ENCODE data around the gene RASSF8. TPM values are rescaled to one million over a fixed set of nuclear protein-coding genes. Genes with fewer than 3 reads are reported as not detected.

Gene RASSF8
- polyA plus RNA-seq, 1 donor (not counting 4 experiments of a cell fraction or from before 2014, with no cell fraction given), result 10.5 TPM

DNA sequence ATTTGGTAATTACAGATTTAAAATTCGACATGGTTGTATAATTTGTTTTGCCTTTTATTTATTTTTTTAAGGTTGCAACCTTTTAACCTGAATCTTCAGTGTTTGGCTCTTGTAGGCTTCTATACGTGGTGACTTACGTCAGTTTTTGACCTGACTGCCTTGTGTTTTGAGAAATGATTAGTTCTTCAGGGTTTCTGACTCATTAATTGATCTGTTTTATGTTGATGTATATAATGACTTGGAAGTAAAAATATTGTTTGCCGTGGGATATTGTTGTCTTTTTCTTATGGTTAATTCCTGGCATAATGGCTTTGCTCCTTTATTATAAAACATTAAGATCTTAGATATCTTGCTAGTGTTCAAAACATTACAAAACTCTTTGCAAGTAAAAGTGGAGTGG, 2.5 kb downstream of the RASSF8 start:
- TF ChIP-seq, protein P1, sequence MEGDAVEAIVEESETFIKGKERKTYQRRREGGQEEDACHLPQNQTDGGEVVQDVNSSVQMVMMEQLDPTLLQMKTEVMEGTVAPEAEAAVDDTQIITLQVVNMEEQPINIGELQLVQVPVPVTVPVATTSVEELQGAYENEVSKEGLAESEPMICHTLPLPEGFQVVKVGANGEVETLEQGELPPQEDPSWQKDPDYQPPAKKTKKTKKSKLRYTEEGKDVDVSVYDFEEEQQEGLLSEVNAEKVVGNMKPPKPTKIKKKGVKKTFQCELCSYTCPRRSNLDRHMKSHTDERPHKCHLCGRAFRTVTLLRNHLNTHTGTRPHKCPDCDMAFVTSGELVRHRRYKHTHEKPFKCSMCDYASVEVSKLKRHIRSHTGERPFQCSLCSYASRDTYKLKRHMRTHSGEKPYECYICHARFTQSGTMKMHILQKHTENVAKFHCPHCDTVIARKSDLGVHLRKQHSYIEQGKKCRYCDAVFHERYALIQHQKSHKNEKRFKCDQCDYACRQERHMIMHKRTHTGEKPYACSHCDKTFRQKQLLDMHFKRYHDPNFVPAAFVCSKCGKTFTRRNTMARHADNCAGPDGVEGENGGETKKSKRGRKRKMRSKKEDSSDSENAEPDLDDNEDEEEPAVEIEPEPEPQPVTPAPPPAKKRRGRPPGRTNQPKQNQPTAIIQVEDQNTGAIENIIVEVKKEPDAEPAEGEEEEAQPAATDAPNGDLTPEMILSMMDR (optimal IDR thresholded peaks at IDR 0.05 in 1 of 3, IDR thresholded peaks at IDR 0.05 in 1 of 3, conservative IDR thresholded peaks at IDR 0.05 in 1 of 3; ENCODE audit: extremely low read depth in 1 of 3, insufficient read depth in 2 of 3, low read length in 3 of 3), result no peak
- TF ChIP-seq EZH2 (IDR thresholded peaks at IDR 0.05; ENCODE audit: low read length), result no peak
- Histone ChIP-seq H3K79me2 (ENCODE audit: control insufficient read depth, insufficient read depth, low read length) (peaks cover 46% of the 10 kb centered on the region), H3K9me3 (ENCODE audit: control insufficient read depth, low read depth, low read length) (no peaks in the 10 kb centered on the region), H3K9ac (ENCODE audit: control insufficient read depth, extremely low read depth, insufficient read depth, low read length) (no peak overlapping the region), H4K20me1 (ENCODE audit: control insufficient read depth, extremely low read depth, insufficient read depth, low read length) (no peaks in the 10 kb centered on the region), H3K4me2 (ENCODE audit: control insufficient read depth, extremely low read depth, insufficient read depth, low read depth, low read length) (no peak overlapping the region), H3K27me3 (ENCODE audit: control insufficient read depth, extremely low read depth, insufficient read depth, low read length) (no peaks in the 10 kb centered on the region), H3K9me1 (ENCODE audit: control insufficient read depth, extremely low read depth, insufficient read depth, low read length) (no peaks in the 10 kb centered on the region), H3K4me1 (ENCODE audit: control insufficient read depth, extremely low read depth, insufficient read depth, low read length) (no peaks in the 10 kb centered on the region), H3K27ac (ENCODE audit: control insufficient read depth, insufficient read depth, low read length) (no peak overlapping the region), H3K4me3 (ENCODE audit: control insufficient read depth in 2 of 3, extremely low read depth in 1 of 3, insufficient read depth in 2 of 3, low read depth in 1 of 3, low read length in 3 of 3) (no peak overlapping the region), H3K36me3 (ENCODE audit: control insufficient read depth in 2 of 2, extremely low read depth in 1 of 2, insufficient read depth in 2 of 2, low read length in 2 of 2) (no peaks in the 10 kb centered on the region), H2AFZ (ENCODE audit: control insufficient read depth, low read length) (no peak overlapping the region)
- FAIRE-seq (no peak), DNase-seq (ENCODE audit: low read depth, low spot score) (no peak)
- dilution Hi-C loops (cut with MboI; ENCODE audit: extremely low pct_ligation_motif_present, low sequenced_read_pairs), result no loop called here

GRCh38 chr12:25962932-25963525, 4.5 kb downstream of the RASSF8 start:
- Histone ChIP-seq H3K9me1 (ENCODE audit: control insufficient read depth, extremely low read depth, insufficient read depth, low read length) (no peaks in the 10 kb centered on the region), H3K27me3 (ENCODE audit: control insufficient read depth, extremely low read depth, insufficient read depth, low read length) (no peaks in the 10 kb centered on the region), H3K4me2 (ENCODE audit: control insufficient read depth, extremely low read depth, insufficient read depth, low read depth, low read length) (no peak overlapping the region), H3K9ac (ENCODE audit: control insufficient read depth, extremely low read depth, insufficient read depth, low read length) (no peak overlapping the region), H3K4me3 (ENCODE audit: control insufficient read depth in 2 of 3, extremely low read depth in 1 of 3, insufficient read depth in 2 of 3, low read depth in 1 of 3, low read length in 3 of 3) (no peak overlapping the region), H2AFZ (ENCODE audit: control insufficient read depth, low read length) (no peak overlapping the region), H4K20me1 (ENCODE audit: control insufficient read depth, extremely low read depth, insufficient read depth, low read length) (no peaks in the 10 kb centered on the region), H3K4me1 (ENCODE audit: control insufficient read depth, extremely low read depth, insufficient read depth, low read length) (no peaks in the 10 kb centered on the region), H3K36me3 (ENCODE audit: control insufficient read depth in 2 of 2, extremely low read depth in 1 of 2, insufficient read depth in 2 of 2, low read length in 2 of 2) (no peaks in the 10 kb centered on the region), H3K9me3 (ENCODE audit: control insufficient read depth, low read depth, low read length) (no peaks in the 10 kb centered on the region), H3K79me2 (ENCODE audit: control insufficient read depth, insufficient read depth, low read length) (peaks cover 54% of the 10 kb centered on the region), H3K27ac (ENCODE audit: control insufficient read depth, insufficient read depth, low read length) (no peak overlapping the region)
- dilution Hi-C loops (cut with MboI; ENCODE audit: extremely low pct_ligation_motif_present, low sequenced_read_pairs), result no loop called here
- DNase-seq (ENCODE audit: low read depth, low spot score), result no peak
- FAIRE-seq, result no peak
- TF ChIP-seq, protein P1 (optimal IDR thresholded peaks at IDR 0.05 in 1 of 3, IDR thresholded peaks at IDR 0.05 in 1 of 3, conservative IDR thresholded peaks at IDR 0.05 in 1 of 3; ENCODE audit: extremely low read depth in 1 of 3, insufficient read depth in 2 of 3, low read length in 3 of 3), result no peak
- TF ChIP-seq EZH2 (IDR thresholded peaks at IDR 0.05; ENCODE audit: low read length), result no peak

Data from keratinocyte (primary cell).